GM12892 (cell line): ENCODE data around the gene CRYZL1.

ENCODE experiments used
- POLR2A ChIP-seq: IDR thresholded peaks from 2 replicates; pipeline ENCODE4 v1.6.1; 2011; ENCODE audit warnings: low read depth, low read length, control low read depth
- POLR2AphosphoS5 ChIP-seq: IDR thresholded peaks from 2 replicates; pipeline ENCODE4 v1.6.1; 2011; ENCODE audit warnings: low read depth, low read length, control low read depth
- TAF1 ChIP-seq: IDR thresholded peaks from 2 replicates; pipeline ENCODE4 v1.6.1; 2011; ENCODE audit warnings: low read depth, mild to moderate bottlenecking, control low read depth, low read length, borderline replicate concordance

DNA sequence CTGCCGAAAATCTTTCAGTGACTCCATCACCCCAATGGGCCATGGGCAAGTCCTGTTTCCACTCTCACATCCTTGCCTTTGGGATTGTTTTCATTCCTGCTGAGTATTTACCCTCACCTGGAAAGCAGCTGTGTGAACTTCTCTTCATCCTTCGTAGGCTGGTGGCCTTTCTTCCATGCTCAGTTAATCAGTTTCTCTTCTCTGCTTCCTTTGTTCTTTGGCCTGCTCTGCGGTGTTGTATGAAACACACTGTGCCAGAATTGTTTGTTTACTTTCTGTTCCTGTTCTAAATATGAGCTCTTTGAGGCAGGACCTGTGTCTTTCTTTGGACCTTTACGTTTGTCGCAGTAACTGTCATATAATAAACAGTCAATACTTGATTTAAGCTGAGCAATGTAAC is 49.3 kb upstream of the CRYZL1 start:
- TF ChIP-seq POLR2A (no peak), POLR2AphosphoS5 (no peak), TAF1 (no peak)
